HG02938 (cell line): ENCODE measurements around the gene AFDN.

Source experiments
- ATAC-seq: cut with Tn5 transposase; IDR thresholded peaks from one replicate; pipeline ENCODE4 v1.9.1; 2021; ENCODE audit warnings: mild to moderate bottlenecking, moderate library complexity; ENCODE audit not compliant: unreplicated experiment

Gene AFDN

GRCh38 chr6:168013250-168013915, 186.7 kb downstream of the AFDN start:
- ATAC-seq: no peak

- ATAC-seq: no peak
Measured at GRCh38 chr6:168014428-168014827, 187.7 kb downstream of the AFDN start.

GRCh38 chr6:168015009-168015408, 188.3 kb downstream of the AFDN start:
- ATAC-seq: no peak

- ATAC-seq: no peak
Measured at GRCh38 chr6:168015482-168016175, 188.9 kb downstream of the AFDN start.

- no peak for ATAC-seq
Measured at GRCh38 chr6:168016176-168016620, 189.5 kb downstream of the AFDN start.

GRCh38 chr6:168016721-168017525, 190.2 kb downstream of the AFDN start:
- ATAC-seq: no peak

GRCh38 chr6:168017629-168018028, 190.9 kb downstream of the AFDN start:
- ATAC-seq: no peak

GRCh38 chr6:168018664-168019063, 192.0 kb downstream of the AFDN start:
- no peak for ATAC-seq

- no peak for ATAC-seq
Measured at GRCh38 chr6:168020242-168020641, 193.5 kb downstream of the AFDN start.

GRCh38 chr6:168021581-168021980, 194.9 kb downstream of the AFDN start:
- ATAC-seq: no peak
